Mucosa of descending colon (tissue), 3 donors: ENCODE data around the gene RRP7A. TPM values are rescaled to one million over a fixed set of nuclear protein-coding genes. Genes with fewer than 3 reads are reported as not detected.
"Not testable (repeated sequence)": the region's sequence is repeated elsewhere in the genome, so short reads cannot be mapped to it uniquely, and the experiment has no call there.

ENCODE experiments used
- ATAC-seq: fragments of 200-7000 bp; cut with Tn5 transposase; one replicate; pipeline ENCODE4 v1.9.1; 2020; ENCODE audit warnings: mild to moderate bottlenecking, moderate library complexity
- DNase-seq, 3 donors: peaks; one replicate each; pipeline ENCODE4 v3.0.0-alpha.2; 2020
- H3K36me3 ChIP-seq: fragments of 200-600 bp; one replicate; pipeline ENCODE4 v1.8.0; 2021; ENCODE audit warnings: low read depth, mild to moderate bottlenecking
- H3K4me1 ChIP-seq: fragments of 200-600 bp; one replicate; pipeline ENCODE4 v1.8.0; 2021; ENCODE audit warnings: low read depth, mild to moderate bottlenecking
- H3K4me3 ChIP-seq: fragments of 200-600 bp; one replicate; pipeline ENCODE4 v1.8.0; 2021; ENCODE audit warnings: mild to moderate bottlenecking
- H3K9me3 ChIP-seq: fragments of 200-600 bp; one replicate; pipeline ENCODE4 v1.8.0; 2021; ENCODE audit warnings: mild to moderate bottlenecking
- CTCF ChIP-seq: fragments of 200-600 bp; IDR thresholded peaks from one replicate; pipeline ENCODE4 v1.8.0; 2022; ENCODE audit warnings: antibody characterized with exemption, mild to moderate bottlenecking
- intact Hi-C, 2 donors: fragments of 100-400 bp; cut with DNase I in 1 of 2; cut with micrococcal nuclease in 1 of 2; formaldehyde crosslinking; loops; one replicate each; pipeline versions ENCODE4 v1.11.0 to v1.11.1; 2022; cut with DNase I, micrococcal nuclease
- total RNA-seq, 3 donors: library from RNA; stranded (reverse); fragmentation: NEBNext Ultra II Directional in 2 of 3; extraction: Animal tissue kit (Norgen Biotek cat#: 25700) in 2 of 3; gene quantifications; one replicate each; pipeline versions ENCODE4 v1.2.1 to v1.2.4, GENCODE V29; 2021 to 2023
- donor health status: DM: no; HTN: no; CAD: no; lungs with moderate emphysema.
- donor health status: DM: no; HTN: no; CAD: no.
- donor health status: DM: no; HTN: yes; CAD: no.

Gene RRP7A
- total RNA-seq, 3 donors from 2014 or later, result 32.2 to 37.0 (median 32.4) TPM

DNA sequence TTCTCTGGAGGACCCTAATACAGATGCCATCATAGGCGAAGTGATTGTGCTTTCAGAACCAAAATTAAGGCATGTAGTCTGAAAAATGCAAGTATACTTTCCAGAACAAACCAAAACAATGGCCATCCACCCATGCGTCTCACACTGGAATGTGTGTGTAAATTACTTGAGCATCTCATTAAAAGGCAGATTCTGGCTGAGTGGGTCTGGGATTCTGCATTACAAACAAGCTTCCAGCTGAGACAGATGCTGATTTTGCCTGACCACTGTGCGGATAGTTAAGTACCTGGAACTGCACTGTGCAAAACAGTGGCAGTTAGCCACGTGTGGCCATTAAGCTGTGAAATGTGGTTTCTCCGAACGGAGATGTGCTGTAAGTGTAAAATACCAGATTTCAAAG is 26.2 kb downstream of the RRP7A start:
- TF ChIP-seq CTCF, result no peak
- H3K4me1 ChIP-seq, result peaks cover 5% of the 10 kb centered on the region
- intact Hi-C loops, result no loop called here
- H3K9me3 ChIP-seq, result no peaks in the 10 kb centered on the region
- H3K4me3 ChIP-seq, result no peak overlapping the region
- H3K36me3 ChIP-seq, result no peaks in the 10 kb centered on the region
- ATAC-seq (no peak), DNase-seq (no peak)

GRCh38 chr22:42492323-42492690 is 27.3 kb downstream of the RRP7A start:
- no peak for TF ChIP-seq CTCF
- no peaks in the 10 kb centered on the region for H3K4me1 ChIP-seq
- intact Hi-C loops, result no loop called here
- H3K4me3 ChIP-seq, result no peak overlapping the region
- no peaks in the 10 kb centered on the region for H3K36me3 ChIP-seq
- ATAC-seq (no peak), DNase-seq (no peak)
- no peaks in the 10 kb centered on the region for H3K9me3 ChIP-seq

- intact Hi-C loops, result no loop called here
- no peak for TF ChIP-seq CTCF
- DNase-seq (no peak), ATAC-seq (no peak)
- Histone ChIP-seq H3K36me3 (no peaks in the 10 kb centered on the region), H3K4me1 (no peaks in the 10 kb centered on the region), H3K4me3 (no peak overlapping the region), H3K9me3 (no peaks in the 10 kb centered on the region)
Measured at GRCh38 chr22:42490243-42490832, 29.3 kb downstream of the RRP7A start.

DNA sequence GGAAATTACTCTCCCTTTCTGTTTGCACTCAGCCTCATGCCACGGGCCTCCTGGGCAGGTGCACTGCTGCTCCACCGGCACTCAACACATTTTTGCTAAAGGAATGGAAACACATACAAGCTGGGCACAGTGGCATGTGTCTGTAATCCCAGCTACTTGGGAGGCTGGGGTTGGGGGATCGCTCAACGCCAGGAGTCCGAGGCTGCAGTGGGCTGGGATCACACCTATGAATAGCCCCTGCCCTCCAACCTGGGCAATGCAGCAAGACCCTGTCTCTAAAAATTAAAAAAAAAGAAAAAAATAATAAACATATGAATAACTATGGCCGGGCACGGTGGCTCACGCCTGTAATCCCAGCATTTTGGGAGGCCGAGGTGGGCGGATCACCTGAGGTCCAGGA is 30.6 kb downstream of the RRP7A start:
- no peak for DNase-seq
- no peak for ATAC-seq

GRCh38 chr22:42484506-42484905 is 35.1 kb downstream of the RRP7A start:
- DNase-seq, result no peak
- TF ChIP-seq CTCF, result no peak

More for the DNA sequence above, 30.6 kb downstream of the RRP7A start:
- intact Hi-C loops, result no loop called here
- no peaks in the 10 kb centered on the region for H3K36me3 ChIP-seq
- H3K4me3 ChIP-seq, result no peak overlapping the region
- no peaks in the 10 kb centered on the region for H3K4me1 ChIP-seq
- no peak for TF ChIP-seq CTCF
- H3K9me3 ChIP-seq, result no peaks in the 10 kb centered on the region

DNA sequence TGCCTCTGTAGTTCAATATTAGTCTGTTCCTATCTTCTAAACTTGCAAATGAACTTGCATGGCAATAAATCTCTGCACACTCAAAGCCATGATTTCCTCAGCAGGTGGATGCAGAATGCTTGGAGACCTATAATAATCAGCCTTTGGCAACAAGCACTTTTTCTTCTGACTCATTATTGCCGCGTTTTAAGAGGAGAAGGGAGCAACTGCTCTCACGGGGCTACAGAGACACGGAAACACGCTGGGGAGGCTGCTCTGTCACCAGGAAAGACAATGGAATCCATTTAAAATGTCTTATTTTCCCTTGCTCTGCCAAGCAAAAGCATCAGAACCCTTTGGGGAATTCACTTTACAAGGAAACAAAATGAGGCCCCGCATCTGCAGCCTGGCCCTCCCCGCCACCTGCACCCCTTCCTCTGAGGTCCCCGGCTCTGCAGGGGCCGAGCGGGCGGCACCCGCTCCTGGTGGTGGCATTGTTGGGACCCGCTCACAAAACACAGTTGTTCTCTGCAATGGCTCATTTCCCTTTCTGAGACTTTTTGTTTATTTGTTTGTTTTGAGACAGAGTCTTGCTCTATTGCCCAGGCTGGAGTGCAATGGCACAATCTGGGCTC is 35.9 kb downstream of the RRP7A start:
- H3K4me3 ChIP-seq, H3K36me3 ChIP-seq, DNase-seq, intact Hi-C loops, ATAC-seq, H3K9me3 ChIP-seq, H3K4me1 ChIP-seq: not testable (repeated sequence)

More at GRCh38 chr22:42484506-42484905, 35.1 kb downstream of the RRP7A start:
- H3K4me1 ChIP-seq, result no peaks in the 10 kb centered on the region
- ATAC-seq, result no peak
- no peak overlapping the region for H3K4me3 ChIP-seq
- no peaks in the 10 kb centered on the region for H3K9me3 ChIP-seq
- no peaks in the 10 kb centered on the region for H3K36me3 ChIP-seq
- intact Hi-C loops, result no loop called here
